Measurements from ENCODE around the gene LPCAT1. TPM values are rescaled to one million over a fixed set of nuclear protein-coding genes. Genes with fewer than 3 reads are reported as not detected.

Gene LPCAT1
- total and polyA plus RNA-seq, 2 experiments from 2014 or later: 78.0 to 255 TPM

DNA sequence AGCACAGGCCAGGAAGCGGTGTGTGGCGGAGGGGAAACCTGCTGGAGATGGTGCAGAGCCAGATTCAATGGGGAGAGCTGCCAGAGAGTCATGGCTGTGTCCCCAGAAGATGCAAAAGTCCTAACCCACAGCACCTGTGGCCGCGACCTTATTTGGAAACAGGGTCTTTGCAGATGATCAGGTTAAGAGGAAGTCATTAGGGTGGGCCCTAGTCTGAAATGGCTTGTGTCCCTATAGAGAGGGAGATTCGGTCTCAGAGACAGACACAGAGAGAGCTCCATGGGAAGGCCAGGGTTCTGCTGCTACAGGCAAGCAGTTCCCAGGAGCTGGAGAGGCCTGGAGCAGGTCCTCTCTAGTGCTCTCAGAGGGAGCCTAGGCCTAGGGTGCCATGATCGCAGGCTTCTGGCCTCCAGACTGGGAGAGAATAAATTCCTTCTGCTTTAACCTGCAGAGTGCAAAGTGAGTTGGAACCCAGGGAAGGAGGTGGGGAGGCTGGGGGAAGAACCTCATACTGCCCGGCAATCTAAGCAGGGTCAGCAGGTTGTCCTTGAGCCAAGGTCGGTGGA lies 1.9 kb upstream of the LPCAT1 start:
- Mint-ChIP-seq H3K27me3 (ENCODE audit: insufficient read depth, low read depth, poor library complexity) (peaks cover 14% of the 10 kb centered on the region), H3K9me3 (no peaks in the 10 kb centered on the region), H3K4me1 (peaks cover 16% of the 10 kb centered on the region; the same call in 2 of the 3 replicates), H3K4me3 (no peak overlapping the region; the same call in 2 of the 3 replicates), H3K27ac (0 out of 2 replicates have a peak overlapping the region, but pooled peaks have one; percentile 16), H3K36me3 (ENCODE audit: low read depth) (peaks cover 10% of the 10 kb centered on the region)
- ATAC-seq (no peak), DNase-seq (ENCODE audit: low spot score) (no peak)
- Histone ChIP-seq H3K4me2 (no peak overlapping the region), H3K4me1 (ENCODE audit: insufficient read depth) (peaks cover 17% of the 10 kb centered on the region), H2AFZ (no peak overlapping the region), H3K4me3 (no peak overlapping the region), H3K9me2 (ENCODE audit: insufficient read depth) (no peaks in the 10 kb centered on the region), H3F3A (replicated peaks; ENCODE audit: low read depth) (no peaks in the 10 kb centered on the region; the same call in 1 of the 2 replicates), H3K36me3 (ENCODE audit: insufficient read depth) (peaks cover 9% of the 10 kb centered on the region), H3K27me3 (ENCODE audit: insufficient read depth) (no peaks in the 10 kb centered on the region), H3K27ac (ENCODE audit: low read depth) (no peak overlapping the region), H3K79me2 (replicated peaks; ENCODE audit: insufficient read depth) (peaks cover 26% of the 10 kb centered on the region), H4K20me1 (replicated peaks; ENCODE audit: insufficient read depth) (peaks cover 10% of the 10 kb centered on the region; the same call in 1 of the 2 replicates)
- TF ChIP-seq CREB1 (CRISPR knock-in tag; IDR thresholded peaks at IDR 0.05; ENCODE audit: low read depth) (no peak), POLR2AphosphoS5 (IDR thresholded peaks at IDR 0.05; ENCODE audit: low read depth) (no peak), NANOG (IDR thresholded peaks at IDR 0.05; ENCODE audit: borderline replicate concordance) (no peak), JUNB (IDR thresholded peaks at IDR 0.05; ENCODE audit: unreplicated experiment) (no peak), ZNF114 (CRISPR knock-in tag; IDR thresholded peaks at IDR 0.05) (no peak), EZH2phosphoT487 (IDR thresholded peaks at IDR 0.05; ENCODE audit: unreplicated experiment) (no peak), EZH2 (IDR thresholded peaks at IDR 0.05; ENCODE audit: low read depth, unreplicated experiment) (no peak), STAT1 (IDR thresholded peaks at IDR 0.05; ENCODE audit: unreplicated experiment) (no peak), ZNF331 (CRISPR knock-in tag; IDR thresholded peaks at IDR 0.05; ENCODE audit: low read depth) (no peak)
- TF ChIP-seq, protein P1, sequence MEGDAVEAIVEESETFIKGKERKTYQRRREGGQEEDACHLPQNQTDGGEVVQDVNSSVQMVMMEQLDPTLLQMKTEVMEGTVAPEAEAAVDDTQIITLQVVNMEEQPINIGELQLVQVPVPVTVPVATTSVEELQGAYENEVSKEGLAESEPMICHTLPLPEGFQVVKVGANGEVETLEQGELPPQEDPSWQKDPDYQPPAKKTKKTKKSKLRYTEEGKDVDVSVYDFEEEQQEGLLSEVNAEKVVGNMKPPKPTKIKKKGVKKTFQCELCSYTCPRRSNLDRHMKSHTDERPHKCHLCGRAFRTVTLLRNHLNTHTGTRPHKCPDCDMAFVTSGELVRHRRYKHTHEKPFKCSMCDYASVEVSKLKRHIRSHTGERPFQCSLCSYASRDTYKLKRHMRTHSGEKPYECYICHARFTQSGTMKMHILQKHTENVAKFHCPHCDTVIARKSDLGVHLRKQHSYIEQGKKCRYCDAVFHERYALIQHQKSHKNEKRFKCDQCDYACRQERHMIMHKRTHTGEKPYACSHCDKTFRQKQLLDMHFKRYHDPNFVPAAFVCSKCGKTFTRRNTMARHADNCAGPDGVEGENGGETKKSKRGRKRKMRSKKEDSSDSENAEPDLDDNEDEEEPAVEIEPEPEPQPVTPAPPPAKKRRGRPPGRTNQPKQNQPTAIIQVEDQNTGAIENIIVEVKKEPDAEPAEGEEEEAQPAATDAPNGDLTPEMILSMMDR (conservative IDR thresholded peaks at IDR 0.05; ENCODE audit: low read depth in 2 of 2): no peak
- TF ChIP-seq, protein P2, sequence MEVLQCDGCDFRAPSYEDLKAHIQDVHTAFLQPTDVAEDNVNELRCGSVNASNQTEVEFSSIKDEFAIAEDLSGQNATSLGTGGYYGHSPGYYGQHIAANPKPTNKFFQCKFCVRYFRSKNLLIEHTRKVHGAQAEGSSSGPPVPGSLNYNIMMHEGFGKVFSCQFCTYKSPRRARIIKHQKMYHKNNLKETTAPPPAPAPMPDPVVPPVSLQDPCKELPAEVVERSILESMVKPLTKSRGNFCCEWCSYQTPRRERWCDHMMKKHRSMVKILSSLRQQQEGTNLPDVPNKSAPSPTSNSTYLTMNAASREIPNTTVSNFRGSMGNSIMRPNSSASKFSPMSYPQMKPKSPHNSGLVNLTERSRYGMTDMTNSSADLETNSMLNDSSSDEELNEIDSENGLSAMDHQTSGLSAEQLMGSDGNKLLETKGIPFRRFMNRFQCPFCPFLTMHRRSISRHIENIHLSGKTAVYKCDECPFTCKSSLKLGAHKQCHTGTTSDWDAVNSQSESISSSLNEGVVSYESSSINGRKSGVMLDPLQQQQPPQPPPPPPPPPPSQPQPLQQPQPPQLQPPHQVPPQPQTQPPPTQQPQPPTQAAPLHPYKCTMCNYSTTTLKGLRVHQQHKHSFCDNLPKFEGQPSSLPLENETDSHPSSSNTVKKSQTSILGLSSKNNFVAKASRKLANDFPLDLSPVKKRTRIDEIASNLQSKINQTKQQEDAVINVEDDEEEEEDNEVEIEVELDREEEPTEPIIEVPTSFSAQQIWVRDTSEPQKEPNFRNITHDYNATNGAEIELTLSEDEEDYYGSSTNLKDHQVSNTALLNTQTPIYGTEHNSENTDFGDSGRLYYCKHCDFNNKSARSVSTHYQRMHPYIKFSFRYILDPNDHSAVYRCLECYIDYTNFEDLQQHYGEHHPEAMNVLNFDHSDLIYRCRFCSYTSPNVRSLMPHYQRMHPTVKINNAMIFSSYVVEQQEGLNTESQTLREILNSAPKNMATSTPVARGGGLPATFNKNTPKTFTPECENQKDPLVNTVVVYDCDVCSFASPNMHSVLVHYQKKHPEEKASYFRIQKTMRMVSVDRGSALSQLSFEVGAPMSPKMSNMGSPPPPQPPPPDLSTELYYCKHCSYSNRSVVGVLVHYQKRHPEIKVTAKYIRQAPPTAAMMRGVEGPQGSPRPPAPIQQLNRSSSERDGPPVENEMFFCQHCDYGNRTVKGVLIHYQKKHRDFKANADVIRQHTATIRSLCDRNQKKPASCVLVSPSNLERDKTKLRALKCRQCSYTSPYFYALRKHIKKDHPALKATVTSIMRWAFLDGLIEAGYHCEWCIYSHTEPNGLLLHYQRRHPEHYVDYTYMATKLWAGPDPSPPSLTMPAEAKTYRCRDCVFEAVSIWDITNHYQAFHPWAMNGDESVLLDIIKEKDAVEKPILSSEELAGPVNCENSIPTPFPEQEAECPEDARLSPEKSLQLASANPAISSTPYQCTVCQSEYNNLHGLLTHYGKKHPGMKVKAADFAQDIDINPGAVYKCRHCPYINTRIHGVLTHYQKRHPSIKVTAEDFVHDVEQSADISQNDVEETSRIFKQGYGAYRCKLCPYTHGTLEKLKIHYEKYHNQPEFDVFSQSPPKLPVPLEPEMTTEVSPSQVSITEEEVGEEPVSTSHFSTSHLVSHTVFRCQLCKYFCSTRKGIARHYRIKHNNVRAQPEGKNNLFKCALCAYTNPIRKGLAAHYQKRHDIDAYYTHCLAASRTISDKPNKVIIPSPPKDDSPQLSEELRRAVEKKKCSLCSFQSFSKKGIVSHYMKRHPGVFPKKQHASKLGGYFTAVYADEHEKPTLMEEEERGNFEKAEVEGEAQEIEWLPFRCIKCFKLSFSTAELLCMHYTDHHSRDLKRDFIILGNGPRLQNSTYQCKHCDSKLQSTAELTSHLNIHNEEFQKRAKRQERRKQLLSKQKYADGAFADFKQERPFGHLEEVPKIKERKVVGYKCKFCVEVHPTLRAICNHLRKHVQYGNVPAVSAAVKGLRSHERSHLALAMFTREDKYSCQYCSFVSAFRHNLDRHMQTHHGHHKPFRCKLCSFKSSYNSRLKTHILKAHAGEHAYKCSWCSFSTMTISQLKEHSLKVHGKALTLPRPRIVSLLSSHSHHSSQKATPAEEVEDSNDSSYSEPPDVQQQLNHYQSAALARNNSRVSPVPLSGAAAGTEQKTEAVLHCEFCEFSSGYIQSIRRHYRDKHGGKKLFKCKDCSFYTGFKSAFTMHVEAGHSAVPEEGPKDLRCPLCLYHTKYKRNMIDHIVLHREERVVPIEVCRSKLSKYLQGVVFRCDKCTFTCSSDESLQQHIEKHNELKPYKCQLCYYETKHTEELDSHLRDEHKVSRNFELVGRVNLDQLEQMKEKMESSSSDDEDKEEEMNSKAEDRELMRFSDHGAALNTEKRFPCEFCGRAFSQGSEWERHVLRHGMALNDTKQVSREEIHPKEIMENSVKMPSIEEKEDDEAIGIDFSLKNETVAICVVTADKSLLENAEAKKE (CRISPR knock-in tag; IDR thresholded peaks at IDR 0.05): no peak
- TF ChIP-seq, protein P3, sequence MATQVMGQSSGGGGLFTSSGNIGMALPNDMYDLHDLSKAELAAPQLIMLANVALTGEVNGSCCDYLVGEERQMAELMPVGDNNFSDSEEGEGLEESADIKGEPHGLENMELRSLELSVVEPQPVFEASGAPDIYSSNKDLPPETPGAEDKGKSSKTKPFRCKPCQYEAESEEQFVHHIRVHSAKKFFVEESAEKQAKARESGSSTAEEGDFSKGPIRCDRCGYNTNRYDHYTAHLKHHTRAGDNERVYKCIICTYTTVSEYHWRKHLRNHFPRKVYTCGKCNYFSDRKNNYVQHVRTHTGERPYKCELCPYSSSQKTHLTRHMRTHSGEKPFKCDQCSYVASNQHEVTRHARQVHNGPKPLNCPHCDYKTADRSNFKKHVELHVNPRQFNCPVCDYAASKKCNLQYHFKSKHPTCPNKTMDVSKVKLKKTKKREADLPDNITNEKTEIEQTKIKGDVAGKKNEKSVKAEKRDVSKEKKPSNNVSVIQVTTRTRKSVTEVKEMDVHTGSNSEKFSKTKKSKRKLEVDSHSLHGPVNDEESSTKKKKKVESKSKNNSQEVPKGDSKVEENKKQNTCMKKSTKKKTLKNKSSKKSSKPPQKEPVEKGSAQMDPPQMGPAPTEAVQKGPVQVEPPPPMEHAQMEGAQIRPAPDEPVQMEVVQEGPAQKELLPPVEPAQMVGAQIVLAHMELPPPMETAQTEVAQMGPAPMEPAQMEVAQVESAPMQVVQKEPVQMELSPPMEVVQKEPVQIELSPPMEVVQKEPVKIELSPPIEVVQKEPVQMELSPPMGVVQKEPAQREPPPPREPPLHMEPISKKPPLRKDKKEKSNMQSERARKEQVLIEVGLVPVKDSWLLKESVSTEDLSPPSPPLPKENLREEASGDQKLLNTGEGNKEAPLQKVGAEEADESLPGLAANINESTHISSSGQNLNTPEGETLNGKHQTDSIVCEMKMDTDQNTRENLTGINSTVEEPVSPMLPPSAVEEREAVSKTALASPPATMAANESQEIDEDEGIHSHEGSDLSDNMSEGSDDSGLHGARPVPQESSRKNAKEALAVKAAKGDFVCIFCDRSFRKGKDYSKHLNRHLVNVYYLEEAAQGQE (IDR thresholded peaks at IDR 0.05; ENCODE audit: unreplicated experiment): no peak
- TF ChIP-seq, protein P4, sequence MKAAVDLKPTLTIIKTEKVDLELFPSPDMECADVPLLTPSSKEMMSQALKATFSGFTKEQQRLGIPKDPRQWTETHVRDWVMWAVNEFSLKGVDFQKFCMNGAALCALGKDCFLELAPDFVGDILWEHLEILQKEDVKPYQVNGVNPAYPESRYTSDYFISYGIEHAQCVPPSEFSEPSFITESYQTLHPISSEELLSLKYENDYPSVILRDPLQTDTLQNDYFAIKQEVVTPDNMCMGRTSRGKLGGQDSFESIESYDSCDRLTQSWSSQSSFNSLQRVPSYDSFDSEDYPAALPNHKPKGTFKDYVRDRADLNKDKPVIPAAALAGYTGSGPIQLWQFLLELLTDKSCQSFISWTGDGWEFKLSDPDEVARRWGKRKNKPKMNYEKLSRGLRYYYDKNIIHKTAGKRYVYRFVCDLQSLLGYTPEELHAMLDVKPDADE (IDR thresholded peaks at IDR 0.05): no peak

All from GM23338 (cell line).